Measurements from ENCODE around the gene C1orf105.
"Not testable (repeated sequence)": the region's sequence is repeated elsewhere in the genome, so short reads cannot be mapped to it uniquely, and the experiment has no call there.

The C1orf105 gene

DNA sequence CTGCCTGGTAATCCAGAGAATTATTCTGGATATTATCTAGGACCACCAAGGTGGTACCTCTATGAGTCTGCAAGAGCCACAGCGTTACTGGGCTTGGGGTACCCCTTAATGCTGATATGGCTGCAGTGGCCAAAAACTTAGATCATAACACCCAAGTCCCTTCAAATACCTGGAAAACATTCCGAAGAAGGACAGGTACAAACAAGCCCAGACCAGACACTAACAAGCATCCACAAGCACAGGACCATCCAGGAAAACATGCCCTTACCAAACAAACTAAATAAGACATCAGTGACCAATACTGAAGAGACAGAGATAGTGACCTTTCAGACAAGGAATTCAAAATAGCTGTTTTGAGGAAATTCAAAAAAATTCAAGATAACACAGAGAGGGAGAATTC is 2.9 kb downstream of the C1orf105 start:
- FAIRE-seq (no peak), DNase-seq (ENCODE audit: insufficient read length, low spot score) (no peak)
- no peak for TF ChIP-seq CTCF (IDR thresholded peaks at IDR 0.05; ENCODE audit: insufficient read depth, missing control alignments)

DNA sequence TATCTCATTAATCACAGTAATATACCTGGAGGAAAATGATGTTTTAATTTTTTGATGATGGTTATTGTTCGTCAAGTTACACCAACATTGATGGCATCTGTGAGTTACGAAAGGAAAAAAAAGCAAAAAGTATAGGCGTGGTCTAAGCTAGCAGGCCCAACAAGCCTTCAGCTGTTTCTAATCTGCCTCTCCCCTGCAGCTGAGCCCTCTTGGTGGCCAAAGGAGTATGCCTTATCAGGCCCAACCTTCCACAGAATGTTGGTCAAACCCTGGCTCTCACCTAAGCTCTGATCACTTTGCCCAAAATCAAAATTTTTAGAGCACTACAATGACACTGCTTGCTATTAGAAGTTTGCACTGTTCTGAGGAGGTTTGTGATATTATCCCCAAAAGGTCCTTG is 4.9 kb downstream of the C1orf105 start:
- DNase-seq (ENCODE audit: insufficient read length, low spot score) (no peak), FAIRE-seq (no peak)
- no peak for TF ChIP-seq CTCF (IDR thresholded peaks at IDR 0.05; ENCODE audit: insufficient read depth, missing control alignments)

DNA sequence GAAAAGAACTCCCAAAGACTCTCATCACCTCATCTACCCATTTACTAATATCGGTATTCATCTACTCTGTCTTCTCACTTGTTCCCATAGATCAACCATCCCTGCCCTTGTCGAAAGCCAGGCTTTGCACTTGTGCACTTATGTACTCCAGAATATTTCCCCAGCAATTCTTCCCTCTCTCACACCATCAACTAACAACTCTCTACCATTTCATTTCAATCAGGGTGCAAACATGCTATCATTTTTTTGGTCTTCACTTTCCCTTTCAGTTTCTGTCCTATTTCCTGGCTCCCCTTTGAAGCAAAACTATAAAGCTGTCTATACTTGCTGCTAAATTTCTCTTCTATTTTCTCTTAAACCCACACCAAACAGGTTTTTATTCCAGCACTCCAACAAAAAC is 6.7 kb downstream of the C1orf105 start:
- FAIRE-seq (no peak), DNase-seq (ENCODE audit: insufficient read length, low spot score) (no peak)

GRCh38 chr1:172429331-172430127 is 9.0 kb downstream of the C1orf105 start:
- FAIRE-seq (no peak), DNase-seq (ENCODE audit: insufficient read length, low spot score) (no peak)
- peak; percentile 55 for TF ChIP-seq CTCF (IDR thresholded peaks at IDR 0.05; ENCODE audit: insufficient read depth, missing control alignments)

More for the DNA sequence above, 6.7 kb downstream of the C1orf105 start:
- no peak for TF ChIP-seq CTCF (IDR thresholded peaks at IDR 0.05; ENCODE audit: insufficient read depth, missing control alignments)

DNA sequence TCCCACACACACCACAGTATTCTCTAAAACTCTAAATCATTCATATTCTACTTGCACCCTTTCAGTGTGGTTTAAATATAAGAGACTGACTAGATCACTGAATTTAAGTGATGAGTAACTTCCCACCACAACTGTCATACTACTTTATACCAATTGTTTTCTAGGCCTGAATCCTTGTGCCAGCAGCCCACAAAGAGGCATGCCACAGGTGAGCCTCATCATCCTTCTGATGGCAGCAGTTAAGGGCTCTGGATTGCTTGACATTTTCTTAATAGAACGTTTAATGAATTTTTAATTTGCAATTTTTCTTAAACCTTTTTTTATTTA is 9.6 kb downstream of the C1orf105 start:
- DNase-seq (ENCODE audit: insufficient read length, low spot score) (no peak), FAIRE-seq (no peak)
- no peak for TF ChIP-seq CTCF (IDR thresholded peaks at IDR 0.05; ENCODE audit: insufficient read depth, missing control alignments)

GRCh38 chr1:172431204-172431603 is 10.7 kb downstream of the C1orf105 start:
- no peak for TF ChIP-seq CTCF (IDR thresholded peaks at IDR 0.05; ENCODE audit: insufficient read depth, missing control alignments)
- DNase-seq (ENCODE audit: insufficient read length, low spot score): no peak
- no peak for FAIRE-seq

DNA sequence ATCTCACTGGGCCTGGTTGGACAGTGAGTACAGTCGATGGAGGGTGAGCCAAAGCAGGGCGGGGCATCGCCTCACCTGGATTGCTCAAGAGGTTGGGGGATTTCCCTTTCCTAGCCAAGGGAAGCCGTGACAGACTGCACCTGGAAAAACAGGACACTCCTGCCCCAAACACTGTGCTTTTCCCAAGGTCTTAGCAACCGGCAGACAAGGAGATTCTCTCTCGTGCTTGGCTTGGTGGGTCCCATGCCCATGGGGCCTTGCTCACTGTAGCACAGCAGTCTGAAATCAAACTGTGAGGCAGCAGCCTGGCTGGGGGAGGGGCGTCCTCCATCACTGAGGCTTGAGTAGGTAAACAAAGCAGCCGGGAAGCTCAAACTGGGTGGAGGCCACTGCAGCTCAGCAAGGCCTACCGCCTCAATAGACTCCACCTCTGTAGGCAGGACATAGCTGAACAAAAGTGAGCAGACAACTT is 11.3 kb downstream of the C1orf105 start:
- TF ChIP-seq CTCF (IDR thresholded peaks at IDR 0.05; ENCODE audit: insufficient read depth, missing control alignments): no peak
- no peak for FAIRE-seq

DNA sequence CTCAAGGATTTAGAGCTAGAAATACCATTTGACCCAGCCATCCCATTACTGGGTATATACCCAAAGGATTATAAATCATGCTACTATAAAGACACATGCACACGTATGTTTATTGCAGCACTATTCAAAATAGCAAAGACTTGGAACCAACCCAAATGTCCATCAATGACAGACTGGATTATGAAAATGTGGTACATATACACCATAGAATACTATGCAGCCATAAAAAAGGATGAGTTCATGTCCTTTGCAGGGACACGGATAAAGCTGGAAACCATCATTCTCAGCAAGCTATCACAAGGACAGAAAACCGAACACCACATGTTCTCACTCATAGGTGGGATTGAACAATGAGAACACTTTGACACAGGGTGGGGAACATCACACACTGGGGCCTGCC is 16.7 kb downstream of the C1orf105 start:
- not testable (repeated sequence) for DNase-seq (ENCODE audit: insufficient read length, low spot score); FAIRE-seq

More for the DNA sequence above, 11.3 kb downstream of the C1orf105 start:
- DNase-seq (ENCODE audit: insufficient read length, low spot score): no peak

All from D721Med (cell line).